ENCODE results near the gene SMG7.

Gene SMG7

GRCh38 chr1:183476081-183476480, 3.8 kb downstream of the SMG7 start:
- TF ChIP-seq CTCF (conservative IDR thresholded peaks at IDR 0.05; ENCODE audit: low read depth, low read length), result no peak
- no peak overlapping the region for H3K4me3 ChIP-seq (ENCODE audit: low read length)
- no peak for DNase-seq (ENCODE audit: low read depth)

GRCh38 chr1:183477986-183478781, 5.9 kb downstream of the SMG7 start:
- H3K4me3 ChIP-seq (ENCODE audit: low read length), result no peak overlapping the region
- no peak for DNase-seq (ENCODE audit: low read depth)
- TF ChIP-seq CTCF (conservative IDR thresholded peaks at IDR 0.05; ENCODE audit: low read depth, low read length), result no peak

- no peak for DNase-seq (ENCODE audit: low read depth)
- no peak overlapping the region for H3K4me3 ChIP-seq (ENCODE audit: low read length)
Observed at GRCh38 chr1:183480971-183481441, 8.7 kb downstream of the SMG7 start.

GRCh38 chr1:183483224-183483623, 10.9 kb downstream of the SMG7 start:
- no peak overlapping the region for H3K4me3 ChIP-seq (ENCODE audit: low read length)
- DNase-seq (ENCODE audit: low read depth), result no peak
- no peak for TF ChIP-seq CTCF (conservative IDR thresholded peaks at IDR 0.05; ENCODE audit: low read depth, low read length)

More at GRCh38 chr1:183480971-183481441, 8.7 kb downstream of the SMG7 start:
- TF ChIP-seq CTCF (conservative IDR thresholded peaks at IDR 0.05; ENCODE audit: low read depth, low read length), result no peak

- no peak for DNase-seq (ENCODE audit: low read depth)
- no peak overlapping the region for H3K4me3 ChIP-seq (ENCODE audit: low read length)
- peak; percentile 9 for TF ChIP-seq CTCF (conservative IDR thresholded peaks at IDR 0.05; ENCODE audit: low read depth, low read length)
Observed at GRCh38 chr1:183484254-183484653, 12.0 kb downstream of the SMG7 start.

GRCh38 chr1:183484851-183485250, 12.6 kb downstream of the SMG7 start:
- no peak for TF ChIP-seq CTCF (conservative IDR thresholded peaks at IDR 0.05; ENCODE audit: low read depth, low read length)
- no peak for DNase-seq (ENCODE audit: low read depth)
- no peak overlapping the region for H3K4me3 ChIP-seq (ENCODE audit: low read length)
